Body of pancreas (tissue), 4 donors: Measurements from ENCODE around the gene RSPO1.

Experiments used
- POLR2A ChIP-seq, 3 donors: fragments of 450-650 bp; IDR thresholded peaks; one replicate each; pipeline ENCODE4 v1.6.1; 2016; ENCODE audit warnings: antibody characterized with exemption in 3 of 3, mild to moderate bottlenecking in 2 of 3
- TF ChIP-seq, protein P1 (sequence below), 7 experiments: fragments of 450-650 bp in 4 of 7; fragments of 200-600 bp in 3 of 7; sonication (generic) in 3 of 7; IDR thresholded peaks; one replicate each; pipeline ENCODE4 v1.5.1; 2016 to 2019; ENCODE audit warnings: antibody characterized with exemption in 7 of 7

DNA sequence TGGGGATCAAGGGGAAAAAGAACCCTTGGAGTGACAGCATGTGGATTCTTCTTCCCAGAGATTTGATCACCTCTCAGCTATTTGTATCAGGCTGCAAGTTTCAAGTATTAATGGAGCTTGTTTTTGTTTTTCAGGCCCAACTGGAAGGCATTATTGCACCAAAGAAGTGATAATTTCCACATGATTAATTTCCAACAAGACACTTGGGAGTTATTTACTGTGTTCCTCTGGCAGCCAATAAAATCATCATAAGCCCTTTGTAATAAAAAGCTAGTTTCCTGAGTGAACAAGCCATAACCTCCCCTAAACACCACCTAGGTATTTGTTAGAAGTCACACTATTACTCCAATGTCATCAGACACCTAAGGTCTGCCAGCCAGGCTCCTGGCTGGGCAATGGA is 69.8 kb downstream of the RSPO1 start:
- TF ChIP-seq, protein P1, sequence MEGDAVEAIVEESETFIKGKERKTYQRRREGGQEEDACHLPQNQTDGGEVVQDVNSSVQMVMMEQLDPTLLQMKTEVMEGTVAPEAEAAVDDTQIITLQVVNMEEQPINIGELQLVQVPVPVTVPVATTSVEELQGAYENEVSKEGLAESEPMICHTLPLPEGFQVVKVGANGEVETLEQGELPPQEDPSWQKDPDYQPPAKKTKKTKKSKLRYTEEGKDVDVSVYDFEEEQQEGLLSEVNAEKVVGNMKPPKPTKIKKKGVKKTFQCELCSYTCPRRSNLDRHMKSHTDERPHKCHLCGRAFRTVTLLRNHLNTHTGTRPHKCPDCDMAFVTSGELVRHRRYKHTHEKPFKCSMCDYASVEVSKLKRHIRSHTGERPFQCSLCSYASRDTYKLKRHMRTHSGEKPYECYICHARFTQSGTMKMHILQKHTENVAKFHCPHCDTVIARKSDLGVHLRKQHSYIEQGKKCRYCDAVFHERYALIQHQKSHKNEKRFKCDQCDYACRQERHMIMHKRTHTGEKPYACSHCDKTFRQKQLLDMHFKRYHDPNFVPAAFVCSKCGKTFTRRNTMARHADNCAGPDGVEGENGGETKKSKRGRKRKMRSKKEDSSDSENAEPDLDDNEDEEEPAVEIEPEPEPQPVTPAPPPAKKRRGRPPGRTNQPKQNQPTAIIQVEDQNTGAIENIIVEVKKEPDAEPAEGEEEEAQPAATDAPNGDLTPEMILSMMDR (IDR thresholded peaks at IDR 0.05), result no peak
- TF ChIP-seq POLR2A (IDR thresholded peaks at IDR 0.05), result no peak
